H54 (cell line): ENCODE results near the gene LTB.
"Not testable (repeated sequence)": the region's sequence is repeated elsewhere in the genome, so short reads cannot be mapped to it uniquely, and the experiment has no call there.

Experiments used
- DNase-seq: peaks from one replicate; pipeline ENCODE4 v3.0.0; 2011; ENCODE audit warnings: low spot score, mixed read lengths; ENCODE audit not compliant: insufficient read length
- FAIRE-seq: peaks from 3 replicates; lab custom pipeline; 2011; peaks lifted over from hg19 to GRCh38; lab: Jason Lieb, UNC
- POLR2A ChIP-seq: IDR thresholded peaks from 2 replicates; pipeline ENCODE4 v1.6.1; 2011; ENCODE audit warnings: low read depth, mild to moderate bottlenecking, low read length

The LTB gene

GRCh38 chr6:31559958-31560696, 22.1 kb downstream of the LTB start:
- no peak for TF ChIP-seq POLR2A
- FAIRE-seq (peak; percentile 69), DNase-seq (peak; percentile 83)

- FAIRE-seq: no peak
- no peak for DNase-seq
- no peak for TF ChIP-seq POLR2A
Measured at GRCh38 chr6:31559606-31559957, 22.6 kb downstream of the LTB start.

- TF ChIP-seq POLR2A: no peak
- DNase-seq: no peak
- FAIRE-seq: no peak
Measured at GRCh38 chr6:31558631-31559500, 23.4 kb downstream of the LTB start.

- no peak for TF ChIP-seq POLR2A
- no peak for FAIRE-seq
Measured at GRCh38 chr6:31558318-31558625, 24.0 kb downstream of the LTB start.

GRCh38 chr6:31557443-31558317, 24.5 kb downstream of the LTB start:
- FAIRE-seq (no peak), DNase-seq (no peak)
- no peak for TF ChIP-seq POLR2A

More at GRCh38 chr6:31558318-31558625, 24.0 kb downstream of the LTB start:
- DNase-seq: no peak

- TF ChIP-seq POLR2A: no peak
- FAIRE-seq: no peak
- no peak for DNase-seq
Measured at GRCh38 chr6:31556307-31556706, 25.9 kb downstream of the LTB start.

- not testable (repeated sequence) for DNase-seq, FAIRE-seq
Measured at GRCh38 chr6:31551371-31551770, 30.9 kb downstream of the LTB start.

- no peak for DNase-seq
- FAIRE-seq: no peak
- TF ChIP-seq POLR2A: no peak
Measured at GRCh38 chr6:31548544-31548873, 33.7 kb downstream of the LTB start.

GRCh38 chr6:31547727-31548543, 34.3 kb downstream of the LTB start:
- DNase-seq: no peak
- no peak for TF ChIP-seq POLR2A
- FAIRE-seq: no peak

- DNase-seq (peak; percentile 72), FAIRE-seq (peak; percentile 75)
- peak; percentile 27; the same call in 1 of the 2 replicates for TF ChIP-seq POLR2A
Measured at GRCh38 chr6:31546958-31547726, 35.1 kb downstream of the LTB start, which contains the start of gene NFKBIL1. TSS of gene NFKBIL1 (plus strand) at chr6:31547608. CDS start at chr6:31547695, 87 bp downstream.

- TF ChIP-seq POLR2A: no peak
- DNase-seq (peak; percentile 69), FAIRE-seq (no peak)
Measured at GRCh38 chr6:31546339-31546957, 35.8 kb downstream of the LTB start, which contains the start of gene ATP6V1G2. TSS of gene ATP6V1G2 (minus strand) at chr6:31546608. CDS start at chr6:31546559, 49 bp downstream.

GRCh38 chr6:31545291-31545690, 36.9 kb downstream of the LTB start:
- no peak for TF ChIP-seq POLR2A
- FAIRE-seq (no peak), DNase-seq (no peak)

- DNase-seq (no peak), FAIRE-seq (no peak)
- no peak for TF ChIP-seq POLR2A
Measured at GRCh38 chr6:31544676-31545075, 37.5 kb downstream of the LTB start.
